SK-N-SH treated with all-trans-retinoic acid at 6 μM for 48 hours (cell line): ENCODE measurements around the gene FAM3D.

Experiments used
- BACH2 ChIP-seq: fragments of 250-450 bp; sonication (Bioruptor Pico); IDR thresholded peaks from 2 replicates; pipeline ENCODE4 v1.9.0; 2021; ENCODE audit warnings: mild to moderate bottlenecking, borderline replicate concordance
- CREB5 ChIP-seq: fragments of 250-450 bp; sonication (Bioruptor Pico); IDR thresholded peaks from 2 replicates; pipeline ENCODE4 v1.5.1; 2020; ENCODE audit warnings: low read depth, mild to moderate bottlenecking, moderate library complexity
- OSR1 ChIP-seq: fragments of 250-450 bp; sonication (Bioruptor Pico); IDR thresholded peaks from 2 replicates; pipeline ENCODE4 v1.8.0; 2022; ENCODE audit warnings: moderate library complexity, mild to moderate bottlenecking, inconsistent platforms
- RARB ChIP-seq: fragments of 250-450 bp; sonication (Bioruptor Pico); IDR thresholded peaks from 2 replicates; pipeline ENCODE4 v1.8.0; 2021; ENCODE audit warnings: mild to moderate bottlenecking, moderate library complexity
- TCF4 ChIP-seq: fragments of 250-450 bp; sonication (Bioruptor Pico); IDR thresholded peaks from 2 replicates; pipeline ENCODE4 v1.8.0; 2021; ENCODE audit warnings: mild to moderate bottlenecking, moderate library complexity, borderline replicate concordance
- TSHZ2 ChIP-seq: fragments of 250-450 bp; sonication (Bioruptor Pico); IDR thresholded peaks from 2 replicates; pipeline ENCODE4 v1.5.0; 2020; ENCODE audit warnings: mild to moderate bottlenecking, moderate library complexity
- ZNF8 ChIP-seq: fragments of 450-650 bp; formaldehyde crosslinking; IDR thresholded peaks from 2 replicates; pipeline ENCODE4 v1.5.0; 2020; ENCODE audit warnings: mild to moderate bottlenecking, moderate library complexity
- TF ChIP-seq, protein P1 (sequence below): fragments of 250-450 bp; sonication (Bioruptor Pico); IDR thresholded peaks from 2 replicates; pipeline ENCODE4 v1.8.0; 2020; ENCODE audit warnings: mild to moderate bottlenecking, moderate library complexity, borderline replicate concordance
- TF ChIP-seq, protein P2 (sequence below): fragments of 250-450 bp; sonication (Bioruptor Pico); IDR thresholded peaks from 2 replicates; pipeline ENCODE4 v1.8.0; 2021; ENCODE audit warnings: low read depth, mild to moderate bottlenecking, moderate library complexity, borderline replicate concordance

- TF ChIP-seq ZNF8 (CRISPR knock-in tag) (no peak), TCF4 (CRISPR knock-in tag) (no peak), CREB5 (no peak), TSHZ2 (CRISPR knock-in tag) (no peak), OSR1 (CRISPR knock-in tag) (no peak), BACH2 (CRISPR knock-in tag) (no peak), RARB (no peak)
- TF ChIP-seq, protein P1, sequence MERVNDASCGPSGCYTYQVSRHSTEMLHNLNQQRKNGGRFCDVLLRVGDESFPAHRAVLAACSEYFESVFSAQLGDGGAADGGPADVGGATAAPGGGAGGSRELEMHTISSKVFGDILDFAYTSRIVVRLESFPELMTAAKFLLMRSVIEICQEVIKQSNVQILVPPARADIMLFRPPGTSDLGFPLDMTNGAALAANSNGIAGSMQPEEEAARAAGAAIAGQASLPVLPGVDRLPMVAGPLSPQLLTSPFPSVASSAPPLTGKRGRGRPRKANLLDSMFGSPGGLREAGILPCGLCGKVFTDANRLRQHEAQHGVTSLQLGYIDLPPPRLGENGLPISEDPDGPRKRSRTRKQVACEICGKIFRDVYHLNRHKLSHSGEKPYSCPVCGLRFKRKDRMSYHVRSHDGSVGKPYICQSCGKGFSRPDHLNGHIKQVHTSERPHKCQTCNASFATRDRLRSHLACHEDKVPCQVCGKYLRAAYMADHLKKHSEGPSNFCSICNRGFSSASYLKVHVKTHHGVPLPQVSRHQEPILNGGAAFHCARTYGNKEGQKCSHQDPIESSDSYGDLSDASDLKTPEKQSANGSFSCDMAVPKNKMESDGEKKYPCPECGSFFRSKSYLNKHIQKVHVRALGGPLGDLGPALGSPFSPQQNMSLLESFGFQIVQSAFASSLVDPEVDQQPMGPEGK (CRISPR knock-in tag), result no peak
- TF ChIP-seq, protein P2, sequence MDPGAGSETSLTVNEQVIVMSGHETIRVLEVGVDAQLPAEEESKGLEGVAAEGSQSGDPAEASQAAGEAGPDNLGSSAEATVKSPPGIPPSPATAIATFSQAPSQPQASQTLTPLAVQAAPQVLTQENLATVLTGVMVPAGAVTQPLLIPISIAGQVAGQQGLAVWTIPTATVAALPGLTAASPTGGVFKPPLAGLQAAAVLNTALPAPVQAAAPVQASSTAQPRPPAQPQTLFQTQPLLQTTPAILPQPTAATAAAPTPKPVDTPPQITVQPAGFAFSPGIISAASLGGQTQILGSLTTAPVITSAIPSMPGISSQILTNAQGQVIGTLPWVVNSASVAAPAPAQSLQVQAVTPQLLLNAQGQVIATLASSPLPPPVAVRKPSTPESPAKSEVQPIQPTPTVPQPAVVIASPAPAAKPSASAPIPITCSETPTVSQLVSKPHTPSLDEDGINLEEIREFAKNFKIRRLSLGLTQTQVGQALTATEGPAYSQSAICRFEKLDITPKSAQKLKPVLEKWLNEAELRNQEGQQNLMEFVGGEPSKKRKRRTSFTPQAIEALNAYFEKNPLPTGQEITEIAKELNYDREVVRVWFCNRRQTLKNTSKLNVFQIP (CRISPR knock-in tag), result no peak
Measured at GRCh38 chr3:58637509-58637908, 29.1 kb downstream of the FAM3D start.
